Measurements from ENCODE around the gene ST8SIA6.

Gene ST8SIA6

GRCh38 chr10:17435187-17435586 is 19.2 kb downstream of the ST8SIA6 start:
- TF ChIP-seq TAF1 (IDR thresholded peaks at IDR 0.05; ENCODE audit: borderline replicate concordance, low read depth, low read length) (no peak), POLR2A (IDR thresholded peaks at IDR 0.05; ENCODE audit: low read depth, low read length) (no peak), POLR2AphosphoS5 (IDR thresholded peaks at IDR 0.05; ENCODE audit: low read depth, low read length) (no peak)
- FAIRE-seq (no peak), DNase-seq (ENCODE audit: insufficient read length) (no peak)

GRCh38 chr10:17432723-17433122 is 21.7 kb downstream of the ST8SIA6 start:
- FAIRE-seq (no peak), DNase-seq (ENCODE audit: insufficient read length) (no peak)
- TF ChIP-seq POLR2AphosphoS5 (IDR thresholded peaks at IDR 0.05; ENCODE audit: low read depth, low read length): no peak
- no peak for TF ChIP-seq POLR2A (IDR thresholded peaks at IDR 0.05; ENCODE audit: low read depth, low read length)
- TF ChIP-seq TAF1 (IDR thresholded peaks at IDR 0.05; ENCODE audit: borderline replicate concordance, low read depth, low read length): no peak

GRCh38 chr10:17431871-17432311 is 22.5 kb downstream of the ST8SIA6 start:
- no peak for DNase-seq (ENCODE audit: insufficient read length)
- no peak for TF ChIP-seq TAF1 (IDR thresholded peaks at IDR 0.05; ENCODE audit: borderline replicate concordance, low read depth, low read length)
- no peak for TF ChIP-seq POLR2A (IDR thresholded peaks at IDR 0.05; ENCODE audit: low read depth, low read length)
- TF ChIP-seq POLR2AphosphoS5 (IDR thresholded peaks at IDR 0.05; ENCODE audit: low read depth, low read length): no peak
- FAIRE-seq: no peak

GRCh38 chr10:17430647-17431355 is 23.6 kb downstream of the ST8SIA6 start:
- TF ChIP-seq POLR2AphosphoS5 (IDR thresholded peaks at IDR 0.05; ENCODE audit: low read depth, low read length) (no peak), POLR2A (IDR thresholded peaks at IDR 0.05; ENCODE audit: low read depth, low read length) (no peak), TAF1 (IDR thresholded peaks at IDR 0.05; ENCODE audit: borderline replicate concordance, low read depth, low read length) (no peak)
- FAIRE-seq (peak; percentile 36), DNase-seq (ENCODE audit: insufficient read length) (no peak)

GRCh38 chr10:17429490-17429889 is 24.9 kb downstream of the ST8SIA6 start:
- FAIRE-seq: no peak
- DNase-seq (ENCODE audit: insufficient read length): no peak
- TF ChIP-seq POLR2A (IDR thresholded peaks at IDR 0.05; ENCODE audit: low read depth, low read length) (no peak), POLR2AphosphoS5 (IDR thresholded peaks at IDR 0.05; ENCODE audit: low read depth, low read length) (no peak), TAF1 (IDR thresholded peaks at IDR 0.05; ENCODE audit: borderline replicate concordance, low read depth, low read length) (no peak)

- TF ChIP-seq POLR2A (IDR thresholded peaks at IDR 0.05; ENCODE audit: low read depth, low read length) (no peak), TAF1 (IDR thresholded peaks at IDR 0.05; ENCODE audit: borderline replicate concordance, low read depth, low read length) (no peak), POLR2AphosphoS5 (IDR thresholded peaks at IDR 0.05; ENCODE audit: low read depth, low read length) (no peak)
- DNase-seq (ENCODE audit: insufficient read length): no peak
- FAIRE-seq: peak; percentile 14
Measured at GRCh38 chr10:17428351-17429097, 25.9 kb downstream of the ST8SIA6 start.

GRCh38 chr10:17427666-17428350 is 26.6 kb downstream of the ST8SIA6 start:
- no peak for DNase-seq (ENCODE audit: insufficient read length)
- FAIRE-seq: no peak
- TF ChIP-seq TAF1 (IDR thresholded peaks at IDR 0.05; ENCODE audit: borderline replicate concordance, low read depth, low read length) (no peak), POLR2AphosphoS5 (IDR thresholded peaks at IDR 0.05; ENCODE audit: low read depth, low read length) (no peak), POLR2A (IDR thresholded peaks at IDR 0.05; ENCODE audit: low read depth, low read length) (no peak)

GRCh38 chr10:17427201-17427600 is 27.2 kb downstream of the ST8SIA6 start:
- TF ChIP-seq TAF1 (IDR thresholded peaks at IDR 0.05; ENCODE audit: borderline replicate concordance, low read depth, low read length) (no peak), POLR2A (IDR thresholded peaks at IDR 0.05; ENCODE audit: low read depth, low read length) (no peak), POLR2AphosphoS5 (IDR thresholded peaks at IDR 0.05; ENCODE audit: low read depth, low read length) (no peak)
- no peak for DNase-seq (ENCODE audit: insufficient read length)
- no peak for FAIRE-seq

GRCh38 chr10:17426263-17426750 is 28.1 kb downstream of the ST8SIA6 start:
- FAIRE-seq: no peak
- no peak for DNase-seq (ENCODE audit: insufficient read length)
- no peak for TF ChIP-seq POLR2AphosphoS5 (IDR thresholded peaks at IDR 0.05; ENCODE audit: low read depth, low read length)

GRCh38 chr10:17425584-17426262 is 28.7 kb downstream of the ST8SIA6 start:
- TF ChIP-seq POLR2A (IDR thresholded peaks at IDR 0.05; ENCODE audit: low read depth, low read length): no peak
- no peak for TF ChIP-seq TAF1 (IDR thresholded peaks at IDR 0.05; ENCODE audit: borderline replicate concordance, low read depth, low read length)
- TF ChIP-seq POLR2AphosphoS5 (IDR thresholded peaks at IDR 0.05; ENCODE audit: low read depth, low read length): no peak
- FAIRE-seq (no peak), DNase-seq (ENCODE audit: insufficient read length) (no peak)

- DNase-seq (ENCODE audit: insufficient read length) (no peak), FAIRE-seq (no peak)
- TF ChIP-seq POLR2A (IDR thresholded peaks at IDR 0.05; ENCODE audit: low read depth, low read length): no peak
- no peak for TF ChIP-seq TAF1 (IDR thresholded peaks at IDR 0.05; ENCODE audit: borderline replicate concordance, low read depth, low read length)
- no peak for TF ChIP-seq POLR2AphosphoS5 (IDR thresholded peaks at IDR 0.05; ENCODE audit: low read depth, low read length)
Measured at GRCh38 chr10:17423632-17424186, 30.7 kb downstream of the ST8SIA6 start.
